Occipital lobe (tissue), 2 donors: ENCODE measurements around the gene MSLN. TPM values are rescaled to one million over a fixed set of nuclear protein-coding genes. Genes with fewer than 3 reads are reported as not detected.

Experiments used
- DNase-seq: peaks from one replicate; lab custom pipeline; 2025; lab: John Stamatoyannopoulos, UW
- total RNA-seq: library from RNA; depleted of rRNA; stranded (reverse); fragments of >200 nt; gene quantifications from one replicate; pipeline ENCODE4 v1.2.3, GENCODE V29; 2014

Gene MSLN
- total RNA-seq, 1 donor from 2014 or later: not detected

GRCh38 chr16:789191-789850, 28.8 kb downstream of the MSLN start:
- no peak for DNase-seq

- no peak for DNase-seq
Observed at GRCh38 chr16:790086-790485, 29.6 kb downstream of the MSLN start.

GRCh38 chr16:791131-791530, 30.6 kb downstream of the MSLN start:
- no peak for DNase-seq

GRCh38 chr16:792221-792995, 31.9 kb downstream of the MSLN start:
- DNase-seq: no peak

DNA sequence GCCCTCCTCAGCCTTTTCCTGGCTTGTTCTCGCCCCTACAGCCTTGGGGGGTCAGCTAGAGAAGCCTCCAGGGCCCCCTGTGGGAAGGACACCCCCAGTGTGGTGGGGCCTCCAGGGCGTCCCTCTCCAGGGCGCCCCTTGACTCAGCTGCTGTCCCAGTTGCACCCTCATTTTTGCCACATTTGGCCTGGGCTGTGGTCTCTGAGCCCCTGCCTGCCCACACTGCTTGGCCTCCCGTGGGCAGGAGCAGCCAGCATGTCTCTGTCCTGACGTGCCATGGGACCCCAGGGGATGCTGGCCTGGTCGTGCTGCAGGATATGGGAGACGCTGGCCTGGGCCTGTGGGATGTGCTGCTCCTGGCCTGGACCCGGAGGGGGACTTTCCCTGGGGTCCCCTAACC, 32.9 kb downstream of the MSLN start:
- no peak for DNase-seq

DNA sequence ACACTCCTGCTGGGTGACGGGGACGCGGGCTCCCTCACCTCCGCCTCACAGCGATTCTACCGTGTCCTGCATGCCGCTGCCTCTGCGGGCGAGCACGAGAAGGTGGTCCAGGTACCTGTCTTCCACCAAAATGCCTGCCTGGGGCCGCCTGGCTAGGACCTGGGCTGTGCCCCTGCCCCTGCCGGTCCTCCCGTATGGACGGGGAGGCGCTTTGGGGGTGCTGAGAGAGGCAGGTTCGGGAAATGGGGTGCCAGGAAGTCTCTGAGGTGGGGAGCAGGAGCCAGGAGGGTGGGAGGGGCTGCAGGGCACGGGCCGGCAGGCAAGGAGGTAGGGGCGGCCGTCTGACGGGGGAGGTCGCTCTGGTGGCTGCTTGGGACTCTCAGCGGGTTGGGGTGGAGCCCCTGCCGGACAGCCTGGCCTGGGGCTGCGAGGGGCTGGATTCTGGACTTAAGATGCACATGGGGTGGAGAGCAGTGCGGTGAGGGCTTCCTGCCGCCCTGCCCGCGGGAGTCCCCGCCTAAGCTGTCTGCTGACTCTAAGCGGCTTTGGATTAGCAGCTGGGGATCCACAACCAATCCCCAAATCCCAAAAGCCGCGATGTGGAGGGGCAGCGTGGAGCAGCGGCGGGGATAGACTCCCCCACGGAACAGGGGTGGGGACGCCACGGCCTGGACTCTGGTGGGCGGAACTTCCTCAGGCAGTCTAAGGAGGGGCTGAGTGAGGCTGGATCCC, 33.7 kb downstream of the MSLN start:
- no peak for DNase-seq

DNA sequence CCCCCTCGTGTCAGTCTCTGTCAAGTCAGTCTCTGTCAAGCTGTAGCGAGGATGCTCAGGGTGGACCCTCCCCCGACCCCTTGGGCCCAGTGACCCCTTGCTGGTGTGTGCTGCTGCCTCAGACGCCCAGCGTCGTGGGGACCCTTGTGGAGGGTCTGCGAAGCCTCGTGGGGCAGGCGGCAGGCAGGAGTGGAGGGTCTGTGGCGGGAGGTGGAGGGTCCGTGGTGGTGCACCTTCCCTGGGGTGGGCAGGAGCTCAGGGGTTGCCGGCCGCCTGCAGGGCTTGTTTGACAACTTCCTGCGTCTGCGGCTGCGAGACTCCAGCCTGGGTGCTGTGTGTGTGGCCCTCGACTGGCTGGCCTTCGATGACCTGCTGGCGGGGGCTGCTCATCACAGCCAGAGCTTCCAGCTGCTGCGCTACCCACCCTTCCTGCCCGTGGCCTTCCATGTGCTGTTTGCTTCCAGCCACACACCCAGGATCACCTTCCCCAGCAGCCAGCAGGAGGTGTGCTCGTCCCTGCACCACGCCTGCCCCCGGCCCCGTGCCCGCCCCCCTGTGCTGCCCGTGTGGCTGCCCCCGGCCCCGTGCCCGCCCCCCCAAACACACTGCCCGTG, 34.4 kb downstream of the MSLN start:
- DNase-seq: no peak

- no peak for DNase-seq
Observed at GRCh38 chr16:795580-796229, 35.2 kb downstream of the MSLN start.

- no peak for DNase-seq
Observed at GRCh38 chr16:796296-797119, 36.0 kb downstream of the MSLN start.

DNA sequence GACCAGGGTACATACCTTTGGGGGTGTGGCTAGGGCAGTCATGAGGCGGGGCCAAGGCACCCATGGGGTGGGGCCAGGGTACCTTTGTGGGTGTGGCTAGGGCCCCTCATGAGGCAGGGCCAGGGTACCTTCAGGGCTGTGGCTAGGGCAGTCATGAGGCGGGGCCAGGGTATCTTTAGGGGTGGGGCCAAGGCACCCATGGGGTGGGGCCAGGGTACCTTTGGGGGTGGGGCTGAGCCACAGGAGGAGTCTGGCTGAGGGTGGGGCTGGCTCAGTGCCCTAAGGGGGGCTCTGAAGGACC, 36.5 kb downstream of the MSLN start:
- no peak for DNase-seq

DNA sequence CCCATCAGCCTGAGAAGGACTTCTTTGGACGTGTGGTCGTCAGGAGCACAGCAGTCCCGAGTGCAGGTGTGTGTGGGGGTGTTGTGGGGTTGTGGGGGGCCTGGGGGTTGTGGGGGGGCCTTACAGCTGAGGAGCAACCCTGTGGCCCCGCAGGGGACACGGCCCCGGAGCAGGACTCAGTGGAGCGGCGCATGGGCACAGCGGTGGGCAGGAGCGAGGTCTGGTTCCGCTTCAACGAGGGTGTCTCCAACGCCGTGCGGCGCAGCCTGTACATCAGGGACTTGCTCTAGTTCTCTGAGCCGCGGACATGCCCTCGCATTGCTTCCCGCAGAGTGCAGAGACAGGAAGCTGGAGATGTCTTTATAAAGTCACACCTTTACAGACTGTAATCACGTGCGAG, 37.2 kb downstream of the MSLN start:
- DNase-seq: no peak

- no peak for DNase-seq
Observed at GRCh38 chr16:798666-799065, 38.1 kb downstream of the MSLN start.

GRCh38 chr16:799111-799947, 38.8 kb downstream of the MSLN start:
- DNase-seq: no peak

- no peak for DNase-seq
Observed at GRCh38 chr16:799948-800833, 39.7 kb downstream of the MSLN start, which contains the start of gene GNG13. GNG13 (minus strand) TSS chr16:800734; CDS start chr16:799077, 1,657 bp downstream.

GRCh38 chr16:800834-801511, 40.4 kb downstream of the MSLN start:
- no peak for DNase-seq

DNA sequence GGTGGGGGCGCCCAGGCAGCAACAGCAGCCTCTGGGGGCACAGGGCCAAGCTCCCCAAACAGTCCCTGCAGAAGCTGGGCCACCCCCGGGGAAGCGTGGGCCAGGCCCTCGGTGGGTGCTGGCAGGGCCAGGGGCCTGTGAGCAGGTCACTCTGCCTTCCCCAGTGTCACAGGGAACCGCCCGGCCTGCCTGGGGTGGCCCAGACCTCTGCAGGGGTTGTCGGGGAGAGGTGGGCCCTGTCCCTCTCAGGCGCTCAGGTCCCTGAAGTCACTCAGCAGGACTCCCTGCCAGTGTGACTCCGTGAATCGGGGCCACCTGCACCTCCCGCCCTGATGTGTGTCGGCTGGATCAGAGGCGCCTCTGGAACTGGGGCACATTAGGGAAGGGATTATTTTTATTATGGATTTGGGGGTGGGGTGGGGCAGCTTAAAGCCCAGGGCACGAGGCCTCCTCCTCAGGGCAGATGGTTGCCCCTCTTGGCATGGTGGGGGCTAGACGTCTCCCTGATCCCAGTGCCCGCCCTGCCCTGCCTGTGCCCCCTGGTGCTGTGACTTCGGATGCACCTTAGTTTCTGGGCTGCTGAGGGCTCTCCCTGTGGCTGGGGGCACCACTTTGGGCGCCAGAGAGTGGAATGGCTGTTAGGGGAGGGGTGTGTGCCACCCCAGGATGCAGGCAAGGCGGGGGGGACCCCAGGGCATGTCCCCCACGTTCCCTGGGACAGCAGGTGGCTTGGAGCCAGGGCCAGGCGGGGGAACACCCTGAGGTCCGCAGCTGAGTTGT, 41.2 kb downstream of the MSLN start:
- no peak for DNase-seq

GRCh38 chr16:802461-802860, 41.9 kb downstream of the MSLN start:
- DNase-seq: no peak
